ENCODE measurements around the gene KRIT1.
"Not testable (repeated sequence)": the region's sequence is repeated elsewhere in the genome, so short reads cannot be mapped to it uniquely, and the experiment has no call there.

Gene KRIT1

DNA sequence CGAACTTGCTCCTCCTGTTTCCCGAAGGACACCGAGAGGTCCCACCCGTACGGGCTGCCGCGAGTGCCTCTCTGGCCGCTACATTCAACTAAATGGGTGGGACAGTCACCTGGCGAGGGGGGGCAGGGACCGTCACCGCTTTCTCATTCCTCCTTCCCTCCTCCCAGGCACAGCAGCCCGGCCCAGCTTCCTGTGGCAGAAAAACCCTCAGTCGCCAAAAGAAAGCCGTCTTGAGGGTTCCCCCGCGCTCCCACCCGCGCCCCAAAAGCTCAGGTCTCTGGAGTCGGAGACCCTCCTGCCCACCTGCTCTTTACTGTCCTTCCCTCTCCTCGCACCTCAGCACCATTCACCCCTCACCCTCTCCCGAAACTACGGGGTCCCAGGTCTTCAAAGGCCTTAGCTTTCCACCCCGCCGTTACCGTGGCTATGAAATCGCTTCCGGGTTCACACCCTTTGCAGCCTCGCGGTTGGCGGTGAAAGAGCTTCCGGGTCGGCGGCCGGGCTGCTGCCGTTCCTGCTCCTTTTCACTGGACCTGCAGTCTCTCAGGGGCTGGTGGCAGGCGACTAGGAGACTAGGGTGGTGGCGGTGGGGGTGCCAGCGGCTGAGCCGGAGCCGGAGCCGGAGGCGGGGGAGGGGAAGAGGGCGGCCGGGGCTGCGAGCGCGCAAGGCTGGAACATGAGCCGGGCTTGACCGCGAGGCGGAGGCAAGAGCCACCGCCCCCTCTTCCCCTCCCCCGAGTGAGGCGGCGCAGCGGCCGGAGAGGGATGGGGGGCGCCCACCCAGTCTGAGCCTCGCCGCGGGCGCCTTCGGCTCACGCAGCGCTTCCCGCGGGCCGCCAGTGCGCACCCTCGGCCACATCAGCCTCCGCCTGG lies at the start of gene KRIT1, which contains the start of gene ANKIB1:
Gene KRIT1 (minus strand): TSS at position 428 of the 873 bp plus-strand sequence. CDS start 3,779 bp downstream, outside the sequence.
Gene ANKIB1 (plus strand): TSS at position 488 of the 873 bp plus-strand sequence. CDS start 49,005 bp downstream, outside the sequence.
- peak; percentile 99 for DNase-seq (ENCODE audit: low spot score)

DNA sequence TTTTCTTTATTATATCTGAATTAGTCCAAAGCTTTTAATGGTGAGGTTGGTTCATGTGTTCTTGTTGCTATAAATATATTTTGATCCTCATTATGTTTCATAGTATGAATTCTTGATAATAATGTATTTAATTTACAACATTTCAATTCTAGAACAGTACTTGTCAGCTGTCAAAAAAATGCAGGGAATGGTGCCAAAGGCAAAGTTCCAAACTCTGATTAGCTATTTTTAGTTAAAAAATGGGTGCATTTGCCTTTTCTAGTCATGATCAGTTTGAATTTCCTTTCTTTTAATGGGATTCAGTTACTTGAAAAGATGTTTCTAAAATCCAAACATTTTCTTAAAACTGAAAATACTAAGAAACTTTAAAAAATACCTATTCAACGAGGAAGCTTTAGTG lies 49.7 kb upstream of the KRIT1 start:
- no peak for DNase-seq (ENCODE audit: low spot score)

DNA sequence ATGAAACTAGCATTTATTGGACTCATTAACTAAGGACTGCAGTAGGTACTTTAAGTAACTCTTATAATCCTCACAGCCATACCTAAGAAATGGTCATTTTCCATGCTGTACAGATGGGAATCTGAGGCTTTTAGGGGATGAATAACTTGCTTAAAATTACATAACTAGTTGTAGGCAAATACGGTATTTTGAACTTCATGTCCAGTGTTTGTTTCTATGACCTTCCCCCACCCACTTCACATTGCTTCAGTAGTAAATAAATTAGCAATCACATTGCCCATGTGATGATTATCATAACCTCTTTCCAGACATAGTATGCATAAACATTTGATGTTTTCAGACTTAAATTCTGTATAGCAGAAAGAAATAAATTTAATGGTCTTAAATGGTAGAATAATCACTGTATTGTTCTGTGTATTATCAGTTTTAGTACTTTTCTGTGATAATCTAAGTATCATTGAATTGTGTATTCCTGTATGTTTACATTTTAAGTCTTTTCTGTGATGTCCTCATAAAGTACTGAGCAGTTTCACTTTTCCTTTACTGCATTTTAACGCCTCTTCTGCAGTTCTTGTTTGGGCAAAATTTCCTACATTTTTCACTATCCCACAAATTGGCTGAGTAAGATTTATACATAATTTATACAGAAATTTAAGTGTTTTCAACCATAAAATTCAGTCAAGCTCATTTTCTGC lies 48.3 kb upstream of the KRIT1 start:
- DNase-seq (ENCODE audit: low spot score) = no peak

DNA sequence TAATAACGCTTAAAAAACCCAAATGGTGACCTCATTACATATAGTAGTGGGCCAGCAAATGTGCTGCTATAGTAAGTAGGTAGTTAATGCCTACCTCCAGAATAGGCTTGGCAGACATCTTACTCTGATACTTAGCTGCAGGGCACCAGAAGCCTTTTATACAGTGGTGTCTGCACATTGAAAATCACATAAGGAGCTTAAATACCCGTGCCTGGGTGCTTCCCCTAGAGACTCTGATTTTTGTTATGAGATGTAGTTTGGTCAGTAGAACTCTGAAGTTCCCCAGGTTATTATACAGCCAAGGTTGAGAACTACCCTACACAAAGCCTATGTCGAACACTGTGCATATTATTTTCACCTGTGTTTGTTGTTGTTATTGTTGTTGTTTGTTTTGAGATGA lies 47.3 kb upstream of the KRIT1 start:
- no peak for DNase-seq (ENCODE audit: low spot score)

DNA sequence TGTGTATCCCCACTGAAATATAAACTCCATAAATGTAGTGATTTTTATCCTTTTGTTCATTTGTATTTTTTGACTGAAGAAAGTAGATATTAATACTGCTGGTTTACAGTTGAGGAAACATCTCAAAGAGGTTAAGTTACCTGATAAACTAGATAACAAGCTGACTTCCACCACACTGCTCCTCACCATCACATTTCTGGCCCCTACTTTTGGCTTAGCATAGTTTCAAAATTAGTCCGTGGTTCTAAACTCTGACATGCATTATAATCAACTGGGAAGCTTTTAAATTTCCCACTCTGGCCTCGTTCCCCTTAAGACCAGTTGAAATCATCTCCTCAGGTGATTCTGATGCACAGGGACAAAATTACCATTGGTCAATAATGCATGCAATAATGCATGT lies 43.6 kb upstream of the KRIT1 start:
- no peak for DNase-seq (ENCODE audit: low spot score)

DNA sequence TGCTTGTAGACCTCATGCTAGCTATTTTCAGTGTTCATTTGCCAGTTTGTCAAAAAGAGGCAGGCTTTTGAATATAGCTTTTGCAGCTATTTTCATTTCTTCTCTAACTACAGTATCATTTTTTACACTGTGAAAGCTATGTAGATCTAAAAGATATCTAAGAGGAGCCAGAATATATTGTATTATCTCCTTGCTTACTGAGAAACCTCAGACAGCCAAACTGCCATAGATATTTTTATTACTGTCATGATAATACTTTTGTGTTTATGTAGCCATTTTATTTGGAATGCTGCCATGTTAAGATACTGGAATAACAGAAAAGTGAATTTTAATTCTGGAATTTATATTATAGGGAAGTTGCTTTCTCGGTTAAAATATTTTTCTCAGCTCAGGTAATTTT lies 37.2 kb upstream of the KRIT1 start:
- no peak for DNase-seq (ENCODE audit: low spot score)

DNA sequence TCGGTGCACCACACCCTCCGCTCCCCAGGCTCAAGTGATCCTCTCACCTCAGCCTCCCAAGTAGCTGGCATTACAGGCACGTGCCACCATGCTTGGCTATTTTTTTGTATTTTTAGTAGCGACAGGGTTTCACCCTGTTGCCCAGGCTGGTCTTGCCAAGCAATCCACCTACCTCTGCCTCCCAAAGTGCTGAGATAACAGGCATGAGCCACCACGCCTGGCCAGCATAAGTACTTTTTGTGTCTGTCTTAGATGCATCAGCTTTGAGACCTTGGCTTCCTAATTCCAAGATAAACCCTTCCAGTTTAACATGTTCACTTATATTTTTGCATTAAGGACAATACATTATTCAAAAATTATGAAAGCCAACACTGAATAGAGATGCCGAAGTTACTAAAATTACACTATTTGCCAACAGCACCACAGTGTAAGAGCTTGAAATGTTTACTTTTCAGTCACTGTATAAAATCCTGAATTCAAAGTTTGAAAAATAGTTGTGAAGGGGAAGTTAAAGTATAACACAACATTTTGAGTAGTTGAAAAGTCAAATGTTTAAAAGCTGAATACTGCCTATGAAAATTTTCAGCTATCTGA lies 36.6 kb upstream of the KRIT1 start:
- DNase-seq (ENCODE audit: low spot score) = no peak

DNA sequence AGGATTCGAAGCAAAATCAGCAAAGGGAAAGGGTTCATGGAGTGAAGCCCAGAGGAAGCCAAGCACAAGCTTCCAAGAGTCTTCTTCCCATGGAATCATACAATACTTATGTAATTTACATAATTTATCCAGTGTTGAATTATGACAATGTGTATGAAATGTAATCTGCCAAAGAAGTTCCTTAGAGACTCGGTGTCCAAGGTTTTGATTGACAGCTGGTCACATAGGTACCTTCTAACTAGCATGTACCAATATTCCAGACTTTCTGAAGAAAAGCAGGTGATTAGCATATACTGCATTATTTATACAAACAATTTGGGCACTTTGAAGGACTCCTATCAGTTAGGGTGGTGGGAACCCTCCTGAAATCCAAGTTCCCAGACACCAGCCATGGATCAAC lies 35.3 kb upstream of the KRIT1 start:
- DNase-seq (ENCODE audit: low spot score) = no peak

DNA sequence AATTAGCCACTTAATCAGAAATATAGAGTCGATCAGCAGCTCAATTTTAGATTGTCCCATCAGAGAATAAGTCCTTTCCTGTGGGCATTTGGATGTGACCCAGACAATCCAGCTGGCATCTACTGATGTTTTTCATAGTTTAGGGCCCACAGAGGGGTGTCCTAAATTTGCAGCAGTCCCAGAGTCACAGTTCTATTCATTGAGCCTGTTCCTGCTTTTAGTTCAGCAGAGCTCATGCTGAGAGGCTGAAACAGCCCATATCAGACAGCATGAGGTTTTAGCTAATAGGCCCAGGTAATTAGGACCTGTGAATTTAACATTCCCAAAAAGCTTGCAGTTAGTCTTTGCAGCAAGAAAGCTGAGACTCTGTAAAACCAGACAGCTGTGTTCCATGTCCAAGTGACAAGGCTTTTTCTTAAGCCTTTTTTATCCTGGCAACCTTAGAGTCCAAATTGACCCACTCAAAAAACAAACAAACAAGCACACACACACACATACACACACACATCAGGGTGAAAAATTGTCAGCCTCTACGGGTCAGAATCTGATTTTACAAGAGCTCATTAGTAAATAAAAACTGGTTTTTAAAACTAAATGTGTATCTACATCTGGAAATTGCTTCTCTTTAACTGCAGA lies 33.8 kb upstream of the KRIT1 start:
- no peak for DNase-seq (ENCODE audit: low spot score)

DNA sequence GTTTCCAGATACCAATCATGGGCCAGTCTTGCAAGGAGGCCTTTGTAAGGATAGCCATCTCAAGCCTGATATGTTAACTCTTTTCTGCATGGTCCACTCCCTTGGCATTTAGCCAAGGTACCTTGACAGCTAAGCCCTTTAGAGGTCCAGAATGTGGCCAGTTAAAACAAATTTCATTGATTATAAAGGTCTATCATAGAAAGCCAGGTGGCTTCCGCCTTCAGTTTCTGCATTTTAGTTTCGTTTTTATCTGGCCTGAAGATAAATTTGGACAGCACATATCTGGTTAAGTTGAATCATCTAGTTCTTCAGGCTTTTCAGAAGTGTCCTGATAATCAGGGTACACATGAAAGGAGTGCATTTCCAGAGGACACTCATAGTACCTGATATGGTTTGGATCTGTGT lies 30.7 kb upstream of the KRIT1 start:
- no peak for DNase-seq (ENCODE audit: low spot score)

DNA sequence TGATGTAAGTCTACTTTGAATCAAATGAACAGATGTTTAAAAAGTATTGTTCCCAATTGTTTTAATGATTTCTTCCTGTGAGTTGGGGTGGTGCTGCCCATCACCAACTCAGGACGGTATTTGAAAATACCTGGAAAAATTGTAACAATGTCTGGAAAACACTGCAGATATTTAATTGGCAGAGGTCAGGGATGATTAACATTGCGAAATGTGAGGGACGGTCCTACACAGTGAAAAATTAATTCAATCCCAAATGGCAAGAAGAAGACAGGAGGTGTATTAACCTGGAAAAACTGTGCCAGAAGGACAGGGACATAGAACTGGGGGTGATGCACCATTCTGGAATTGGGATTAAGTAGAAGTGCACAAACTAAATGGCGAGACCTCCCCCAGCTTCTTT lies 29.6 kb upstream of the KRIT1 start:
- DNase-seq (ENCODE audit: low spot score) = no peak

DNA sequence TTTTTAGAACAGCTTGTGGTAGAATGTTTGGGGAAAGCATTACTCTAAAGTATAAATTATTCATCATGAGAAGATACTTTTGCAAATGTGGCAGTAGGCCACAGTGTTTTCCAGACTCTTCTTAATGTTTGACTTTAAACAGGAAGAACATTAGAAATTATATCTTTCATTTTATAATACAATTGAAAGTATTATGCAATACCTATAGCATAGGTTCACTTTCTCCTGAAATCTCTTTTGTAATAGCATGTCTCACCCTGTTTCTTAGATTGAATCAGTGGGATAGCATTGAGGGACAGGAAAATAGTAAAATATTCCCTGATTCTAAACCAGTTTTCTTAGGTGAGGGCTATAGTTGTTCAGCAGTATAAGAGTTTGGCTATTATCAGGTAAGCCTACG lies 23.2 kb upstream of the KRIT1 start:
- DNase-seq (ENCODE audit: low spot score) = no peak

DNA sequence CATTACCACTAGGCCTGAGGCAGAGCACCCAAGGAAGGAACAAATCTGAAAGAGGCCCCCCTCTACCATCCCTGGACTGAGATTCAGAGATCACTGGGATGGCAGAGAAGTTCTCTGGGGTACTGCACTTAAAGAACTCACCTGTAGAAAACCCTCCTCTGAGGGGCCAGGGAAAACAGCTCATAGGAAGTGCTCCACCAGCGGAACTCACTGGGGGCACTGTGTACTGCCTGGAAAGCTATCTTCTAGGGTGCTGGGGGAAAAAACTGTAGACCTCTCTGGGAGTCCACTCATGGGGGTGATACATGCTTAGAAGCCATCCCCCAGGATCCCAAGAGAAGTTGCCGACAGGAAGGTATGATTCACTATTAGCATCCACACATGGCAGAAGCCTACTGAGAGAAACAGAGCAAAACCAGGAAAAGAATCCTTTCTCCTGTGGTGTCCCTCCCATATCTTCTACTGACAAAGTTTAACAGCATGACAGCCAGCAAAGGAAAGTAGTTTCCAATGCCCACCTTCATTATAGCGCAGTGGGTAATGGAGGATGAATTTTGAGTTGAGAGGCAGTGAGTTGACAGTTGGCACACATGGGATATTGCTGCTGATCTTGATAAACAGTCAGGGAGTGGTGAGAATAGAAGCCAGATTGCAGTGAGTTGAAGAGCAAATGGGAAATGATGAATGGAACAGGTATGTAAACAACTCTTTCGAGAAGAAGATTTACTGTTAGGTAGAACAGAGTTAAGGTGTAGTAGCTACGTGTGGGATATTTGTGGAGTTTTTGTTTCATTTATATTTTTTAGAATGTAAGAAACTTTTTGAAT lies 20.9 kb upstream of the KRIT1 start:
- no peak for DNase-seq (ENCODE audit: low spot score)

DNA sequence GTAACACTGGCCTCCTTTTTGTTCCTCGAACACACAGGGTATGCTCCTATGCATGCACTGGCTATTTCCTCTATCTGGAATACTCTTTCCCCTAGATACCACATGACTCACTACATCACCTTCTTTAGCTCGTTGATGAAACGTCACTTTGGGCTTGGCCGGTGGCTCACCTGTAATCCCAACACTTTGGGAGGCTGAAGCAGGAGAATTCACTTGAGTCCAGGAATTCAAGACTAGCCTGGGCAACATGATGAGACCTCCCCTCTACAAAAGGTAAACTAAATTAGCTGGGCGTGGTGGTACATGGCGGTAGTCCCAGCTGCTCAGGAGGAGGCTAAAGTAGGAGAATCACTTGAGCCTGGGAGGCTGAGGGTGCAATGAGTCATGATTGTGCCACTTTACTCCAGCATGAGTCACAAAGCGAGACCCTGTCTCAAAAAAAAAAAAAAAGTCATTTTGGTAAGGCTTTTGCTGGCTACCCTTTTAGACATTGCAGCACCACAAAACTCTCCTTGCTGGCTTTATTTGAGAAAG lies 14.6 kb upstream of the KRIT1 start:
- no peak for DNase-seq (ENCODE audit: low spot score)

DNA sequence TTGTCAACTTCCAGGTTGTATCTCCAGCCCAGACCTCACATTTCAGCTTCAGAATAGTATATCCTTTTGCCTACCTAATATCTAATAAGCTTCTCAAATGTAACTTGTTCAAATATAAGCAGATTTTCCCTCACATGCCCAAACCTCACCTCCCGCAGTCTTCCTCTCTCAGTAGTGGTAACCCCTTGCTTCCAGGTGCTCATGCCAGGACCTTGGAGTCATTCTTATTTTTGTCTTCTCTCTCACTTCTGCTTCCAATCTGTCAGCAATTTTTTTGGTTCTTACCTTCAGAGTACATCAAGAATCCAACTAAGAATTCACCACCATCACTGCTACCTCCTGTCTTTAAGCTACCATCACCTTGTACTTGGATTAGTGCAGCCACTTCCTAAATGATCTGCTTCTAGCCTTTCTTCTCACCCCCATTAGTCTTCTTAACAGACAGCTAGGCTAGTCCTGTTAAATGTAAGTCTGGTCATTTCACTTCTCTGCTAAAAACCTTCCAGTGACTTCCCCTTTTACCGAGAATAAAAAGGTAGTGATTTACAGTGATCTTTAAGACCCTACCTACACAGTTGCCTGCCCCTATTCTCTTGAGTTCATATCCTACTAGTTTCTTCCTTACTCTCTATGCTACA lies 14.0 kb upstream of the KRIT1 start:
- no peak for DNase-seq (ENCODE audit: low spot score)

DNA sequence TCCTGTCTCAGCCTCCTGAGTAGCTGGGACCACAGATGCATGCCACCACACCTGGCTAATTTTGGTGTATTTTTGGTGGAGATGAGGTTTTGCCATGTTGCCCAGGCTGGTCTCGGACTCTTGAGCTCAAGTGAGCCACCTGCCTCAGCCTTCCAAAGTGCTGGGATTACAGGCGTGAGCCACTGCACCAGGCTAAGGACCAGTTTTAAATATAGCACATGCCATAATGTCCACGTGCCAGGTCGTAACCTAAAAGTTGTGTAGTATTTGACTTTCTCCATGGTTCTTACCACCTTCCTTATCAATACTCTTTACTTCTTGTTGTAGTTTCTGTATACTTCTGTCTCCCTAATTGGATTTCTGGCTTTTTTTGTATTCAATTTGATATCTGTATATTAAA lies 13.3 kb upstream of the KRIT1 start:
- DNase-seq (ENCODE audit: low spot score) = no peak

DNA sequence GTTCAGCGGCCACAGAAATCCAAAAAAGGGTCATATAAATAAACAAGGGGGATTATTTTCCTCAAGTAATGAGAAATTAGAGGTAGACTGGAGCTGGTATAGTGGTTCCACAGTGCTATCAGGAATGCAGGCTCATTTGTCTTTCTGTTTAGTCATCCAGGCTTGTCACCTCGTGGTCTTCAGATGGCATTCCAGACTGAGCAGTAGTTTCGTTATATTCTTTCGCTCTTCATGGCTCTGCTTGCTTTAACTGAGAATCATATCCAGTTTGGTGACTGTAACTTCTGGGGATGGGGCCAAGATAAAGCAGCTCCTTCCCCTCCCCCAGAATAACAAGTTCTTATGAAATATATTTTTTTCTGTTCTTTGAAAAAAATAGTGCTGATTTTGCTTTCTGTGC lies 9.6 kb upstream of the KRIT1 start:
- peak; percentile 17 for DNase-seq (ENCODE audit: low spot score)

DNA sequence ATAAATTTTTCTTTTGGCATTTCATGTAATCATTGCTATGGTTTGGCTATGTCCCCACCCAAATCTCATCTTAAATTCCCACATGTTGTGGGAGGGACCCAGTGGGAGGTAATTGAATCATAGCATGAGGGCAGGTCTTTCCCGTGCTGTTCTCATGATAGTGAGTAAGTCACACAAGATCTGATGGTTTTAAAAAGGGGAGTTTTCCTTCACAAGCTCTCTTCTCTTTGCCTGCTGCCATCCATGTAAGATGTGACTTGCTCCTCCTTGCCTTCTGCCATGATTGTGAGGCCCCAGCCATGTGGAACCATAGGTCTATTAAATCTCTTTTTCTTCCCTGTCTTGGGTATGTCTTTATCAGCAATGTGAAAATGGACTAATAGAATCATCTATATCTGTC lies 9.1 kb upstream of the KRIT1 start:
- not testable (repeated sequence) for DNase-seq (ENCODE audit: low spot score)

DNA sequence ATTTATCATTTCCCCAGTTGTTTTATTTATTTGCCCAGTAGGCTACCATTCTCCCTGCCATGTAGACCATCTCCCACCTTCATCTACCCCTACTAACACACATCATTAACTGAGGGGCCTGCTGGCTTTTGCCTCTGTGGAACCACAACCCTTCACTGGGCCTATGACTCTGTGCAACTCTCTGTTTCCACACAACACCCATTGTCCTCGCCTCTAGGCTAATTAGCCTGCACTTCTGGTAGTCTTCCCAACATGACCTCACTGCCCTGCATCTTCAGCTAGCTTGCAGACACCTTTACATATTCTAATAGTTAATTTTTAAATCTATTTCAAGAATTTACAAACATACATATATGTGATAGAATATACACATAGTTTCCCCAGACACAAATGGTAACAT lies 7.5 kb upstream of the KRIT1 start:
- no peak for DNase-seq (ENCODE audit: low spot score)

DNA sequence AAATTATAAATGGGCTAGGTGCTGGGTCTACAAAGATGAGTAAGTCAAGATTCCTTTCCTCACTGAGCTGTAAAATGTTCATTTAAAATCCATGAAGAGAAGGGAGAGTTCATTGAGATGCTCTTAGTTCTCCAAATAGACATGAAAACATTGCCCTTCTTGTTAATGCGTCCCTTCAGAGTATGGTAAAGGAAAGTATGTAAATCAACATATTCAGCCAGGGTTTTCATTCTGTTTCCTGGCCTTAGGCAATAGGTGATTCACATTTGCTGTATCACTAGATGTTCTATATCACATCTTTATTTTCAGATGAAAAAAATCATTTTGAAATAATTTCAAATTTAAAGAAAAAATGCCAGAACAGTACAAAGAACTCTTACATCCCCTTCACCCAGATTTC lies 5.5 kb upstream of the KRIT1 start:
- no peak for DNase-seq (ENCODE audit: low spot score)

DNA sequence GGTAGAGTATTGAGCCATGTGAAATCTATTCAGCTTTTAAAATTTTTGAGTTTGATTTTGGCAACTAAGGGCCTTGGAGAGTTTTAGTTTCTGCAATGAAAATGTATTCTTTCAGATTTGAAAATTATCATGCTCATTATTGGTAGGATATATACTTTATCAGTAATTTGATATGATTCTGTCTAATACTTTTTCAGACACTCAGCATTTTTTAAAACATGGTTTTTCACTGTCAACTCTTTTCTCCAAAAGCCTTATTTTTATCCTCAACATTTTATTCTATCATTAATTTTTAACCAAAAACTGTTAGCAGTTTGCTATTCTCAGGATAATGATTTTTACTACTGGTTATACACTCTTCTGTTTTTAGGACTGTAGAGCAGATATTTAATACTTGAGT lies 4.9 kb upstream of the KRIT1 start:
- DNase-seq (ENCODE audit: low spot score) = no peak

All from SW480 (cell line).